Liver (tissue), 3 donors: Measurements from ENCODE around the gene PCDH1.

ENCODE experiments used
- ATF3 ChIP-seq: IDR thresholded peaks from 2 replicates; pipeline ENCODE4 v1.6.1; 2016; ENCODE audit warnings: antibody characterized with exemption
- CTCF ChIP-seq: fragments of 150-350 bp; IDR thresholded peaks from 2 replicates; pipeline ENCODE4 v1.5.1; 2017; ENCODE audit warnings: improper control_type of control experiment, low read depth, low read length; ENCODE audit not compliant: missing input control
- GABPA ChIP-seq, 2 donors: IDR thresholded peaks in 1 of 2; conservative IDR thresholded peaks in 1 of 2; 2 replicates each; pipeline ENCODE4 v1.6.1; 2016; ENCODE audit warnings: antibody characterized with exemption in 2 of 2, mild to moderate bottlenecking in 1 of 2, moderate library complexity in 1 of 2
- JUND ChIP-seq, 2 donors: IDR thresholded peaks; 2 replicates each; pipeline ENCODE4 v1.6.1; 2016; ENCODE audit warnings: antibody characterized with exemption in 2 of 2
- MAX ChIP-seq: IDR thresholded peaks from 2 replicates; pipeline ENCODE4 v1.6.1; 2016; ENCODE audit warnings: antibody characterized with exemption
- RAD21 ChIP-seq, 2 donors: IDR thresholded peaks; 2 replicates each; pipeline ENCODE4 v1.6.1; 2016; ENCODE audit warnings: antibody characterized with exemption in 2 of 2, mild to moderate bottlenecking in 2 of 2
- REST ChIP-seq: IDR thresholded peaks from 2 replicates; pipeline ENCODE4 v1.6.1; 2016; ENCODE audit warnings: antibody characterized with exemption, mild to moderate bottlenecking
- SP1 ChIP-seq: IDR thresholded peaks from 2 replicates; pipeline ENCODE4 v1.6.1; 2018; ENCODE audit warnings: antibody characterized with exemption, mild to moderate bottlenecking
- TAF1 ChIP-seq: conservative IDR thresholded peaks from 2 replicates; pipeline ENCODE4 v1.6.1; 2016; ENCODE audit warnings: antibody characterized with exemption, mild to moderate bottlenecking
- donor health status: healthy.
- donor health status: healthy.

GRCh38 chr5:141862936-141863543 is 15.2 kb downstream of the PCDH1 start:
- TF ChIP-seq ATF3 (no peak), REST (no peak), SP1 (no peak), RAD21 (IDR thresholded peaks at IDR 0.05) (no peak), CTCF (no peak), GABPA (IDR thresholded peaks at IDR 0.05 in 1 of 2, conservative IDR thresholded peaks at IDR 0.05 in 1 of 2) (no peak), TAF1 (no peak), JUND (IDR thresholded peaks at IDR 0.05) (no peak), MAX (no peak)
